Adrenal gland (tissue), 12 donors: ENCODE data around the gene LAMB1. TPM values are rescaled to one million over a fixed set of nuclear protein-coding genes. Genes with fewer than 3 reads are reported as not detected.
A peak's percentile ranks its signal among the peaks of the same experiment; 100 is the strongest.
"Not testable (repeated sequence)": the region's sequence is repeated elsewhere in the genome, so short reads cannot be mapped to it uniquely, and the experiment has no call there.

Source experiments
- DNase-seq, 7 donors: peaks; one replicate each; pipeline ENCODE4 v3.0.0-alpha.2; 2019 to 2020
- H3K27ac ChIP-seq, 5 donors: fragments of 200-600 bp; sonication (generic) in 4 of 5; 1 replicate in 3 of 5; 2 replicates in 2 of 5; pipeline versions ENCODE4 v1.5.1 to v1.8.0; 2016 to 2020; ENCODE audit warnings: mild to moderate bottlenecking in 1 of 5
- H3K27me3 ChIP-seq: fragments of 200-600 bp; 2 replicates; pipeline ENCODE4 v1.8.0; 2021
- H3K36me3 ChIP-seq, 2 donors: fragments of 200-600 bp; replicated peaks in 1 of 2; 1 replicate in 1 of 2; 2 replicates in 1 of 2; pipeline versions ENCODE4 v1.5.1 to v1.8.0; 2018 to 2022
- H3K4me1 ChIP-seq, 2 donors: fragments of 200-600 bp; replicated peaks in 1 of 2; 1 replicate in 1 of 2; 2 replicates in 1 of 2; pipeline versions ENCODE4 v1.5.1 to v1.8.0; 2018 to 2021
- H3K4me3 ChIP-seq, 4 donors: fragments of 200-600 bp; sonication (generic) in 3 of 4; one replicate each; pipeline ENCODE4 v1.5.1; 2016 to 2018
- H3K9me3 ChIP-seq, 3 donors: fragments of 200-600 bp; sonication (generic) in 1 of 3; replicated peaks in 1 of 3; 1 replicate in 2 of 3; 2 replicates in 1 of 3; pipeline versions ENCODE4 v1.5.1 to v1.8.0; 2016 to 2021
- CTCF ChIP-seq, 6 experiments: fragments of 450-650 bp in 4 of 6; fragments of 200-600 bp in 2 of 6; sonication (generic) in 1 of 6; IDR thresholded peaks; 1 replicate in 5 of 6; 2 replicates in 1 of 6; pipeline versions ENCODE4 v1.5.1 to v1.8.0; 2016 to 2021; ENCODE audit warnings: antibody characterized with exemption in 6 of 6, mild to moderate bottlenecking in 2 of 6, moderate library complexity in 1 of 6
- POLR2A ChIP-seq, 2 donors: fragments of 450-650 bp; IDR thresholded peaks; one replicate each; pipeline ENCODE4 v1.6.1; 2017; ENCODE audit warnings: antibody characterized with exemption in 2 of 2, mild to moderate bottlenecking in 2 of 2, moderate library complexity in 1 of 2
- WGBS, 4 donors: extraction: QIAGEN DNeasy Blood & Tissue Kit in 2 of 4; methylation state at CpG; one replicate each; pipeline versions ENCODE4 v1.1.5 to v1.1.7; 2013 to 2017; 5-methylcytosine and 5-hydroxymethylcytosine counted together
- intact Hi-C, 2 donors: fragments of 100-400 bp; cut with DNase I; formaldehyde crosslinking; loops; one replicate each; pipeline versions ENCODE4 v1.14.1 to v1.15.0; 2022 to 2023
- polyA plus RNA-seq, 3 donors: library from polyadenylated mRNA; stranded (reverse); fragments of 200-250 nt in 2 of 3; fragments of 350-450 nt in 1 of 3; fragmentation: Illumina TruSeq in 1 of 3; extraction: RNeasy Lipid Tissue Mini Kit (QIAGEN cat#74804) in 1 of 3; gene quantifications; one replicate each; pipeline ENCODE4 v1.2.3, GENCODE V29; 2013 to 2014
- total RNA-seq, 9 donors: library from RNA; depleted of rRNA in 4 of 9; stranded (reverse); fragments of >200 nt in 4 of 9; fragments of 120-200 nt in 1 of 9; fragmentation: NEBNext Ultra II Directional in 1 of 9; extraction: Animal tissue kit (Norgen Biotek cat#: 25700) in 1 of 9; gene quantifications; one replicate each; pipeline versions ENCODE4 v1.1.0 to v1.2.4, GENCODE V29; 2013 to 2023
- donor health status: healthy with polysubstance abuse.
- donor health status: Bipolar disorder and iron deficiency.
- donor health status: DM: yes; HTN: yes; CAD: no.
- donor health status: DM: no; HTN: no; CAD: no.
- donor health status: DM: no; HTN: no; CAD: no.
- donor health status: DM: yes; HTN: yes; CAD: no.

LAMB1 gene
- total and polyA plus RNA-seq, 12 donors = 48.6 to 164 (median 90.2) TPM

GRCh38 chr7:107926481-107926880, 76.5 kb downstream of the LAMB1 start:
- Histone ChIP-seq H3K27me3 (no peaks in the 10 kb centered on the region), H3K4me1 (no peaks in the 10 kb centered on the region), H3K27ac (no peak overlapping the region), H3K4me3 (no peak overlapping the region), H3K36me3 (peaks cover 0 to 66% of the 10 kb centered on the region in 2 donors), H3K9me3 (no peaks in the 10 kb centered on the region)
- intact Hi-C loops = no loop called here
- TF ChIP-seq POLR2A (IDR thresholded peaks at IDR 0.05) (no peak), CTCF (IDR thresholded peaks at IDR 0.05) (no peak)
- WGBS, 4 donors = 94 to 100% (median 98%) methylated on average over 1 of the region's 1 CpG
- no peak for DNase-seq

- Histone ChIP-seq H3K27ac (peak overlapping the region in 1 of 5 donors; percentile 26), H3K9me3 (no peaks in the 10 kb centered on the region), H3K4me1 (peaks cover 0 to 7% of the 10 kb centered on the region in 2 donors), H3K4me3 (no peak overlapping the region), H3K36me3 (peaks cover 0 to 59% of the 10 kb centered on the region in 2 donors), H3K27me3 (no peaks in the 10 kb centered on the region)
- intact Hi-C loops = no loop called here
- DNase-seq = no peak
- TF ChIP-seq POLR2A (IDR thresholded peaks at IDR 0.05) = no peak
- TF ChIP-seq CTCF (IDR thresholded peaks at IDR 0.05) = no peak
- WGBS, 4 donors = 75 to 83% (median 77%) methylated on average over 5 of the region's 5 CpGs
Observed at GRCh38 chr7:107924841-107925504, 78.0 kb downstream of the LAMB1 start.

GRCh38 chr7:107922886-107923285, 80.1 kb downstream of the LAMB1 start:
- Histone ChIP-seq H3K36me3 (peaks cover 0 to 64% of the 10 kb centered on the region in 2 donors), H3K4me1 (peaks cover 0 to 7% of the 10 kb centered on the region in 2 donors), H3K4me3 (no peak overlapping the region), H3K27me3 (no peaks in the 10 kb centered on the region), H3K9me3 (no peaks in the 10 kb centered on the region), H3K27ac (no peak overlapping the region)
- DNase-seq = no peak
- 71 to 83% (median 74%) methylated on average over 1 of the region's 1 CpG for WGBS, 4 donors
- intact Hi-C loops = no loop called here
- TF ChIP-seq POLR2A (IDR thresholded peaks at IDR 0.05) = no peak
- no peak for TF ChIP-seq CTCF (IDR thresholded peaks at IDR 0.05)

- intact Hi-C loops, H3K4me1 ChIP-seq: not testable (repeated sequence)
- peaks cover 0 to 65% of the 10 kb centered on the region in 2 donors for H3K36me3 ChIP-seq
Observed at GRCh38 chr7:107921826-107922225, 81.1 kb downstream of the LAMB1 start.

More at GRCh38 chr7:107921826-107922225, 81.1 kb downstream of the LAMB1 start:
- H3K4me3 ChIP-seq, H3K9me3 ChIP-seq, H3K27ac ChIP-seq, H3K27me3 ChIP-seq, DNase-seq: not testable (repeated sequence)
- WGBS, 4 donors = 50 to 97% (median 69%) methylated on average over 2 of the region's 2 CpGs
